HUES64 (cell line): ENCODE measurements around the gene ADARB2.

Experiments
- H3K27ac ChIP-seq: 2 replicates; pipeline ENCODE4 v1.7.0; 2013; ENCODE audit warnings: low read depth, low read length, inconsistent platforms
- H3K27me3 ChIP-seq: 2 replicates; pipeline ENCODE4 v1.6.1; 2013; ENCODE audit warnings: mild to moderate bottlenecking, low read length; ENCODE audit not compliant: insufficient read depth
- H3K36me3 ChIP-seq: 2 replicates; pipeline ENCODE4 v1.6.1; 2013; ENCODE audit warnings: mild to moderate bottlenecking, low read length; ENCODE audit not compliant: insufficient read depth
- H3K4me1 ChIP-seq: 2 replicates; pipeline ENCODE4 v1.6.1; 2013; ENCODE audit warnings: mild to moderate bottlenecking, low read length, moderate library complexity; ENCODE audit not compliant: insufficient read depth
- H3K4me3 ChIP-seq: 2 replicates; pipeline ENCODE4 v1.5.1; 2013; ENCODE audit warnings: mild to moderate bottlenecking, low read length, moderate library complexity
- H3K9ac ChIP-seq: 2 replicates; pipeline ENCODE4 v1.6.1; 2013; ENCODE audit warnings: mild to moderate bottlenecking, low read depth, low read length
- H3K9me3 ChIP-seq: 2 replicates; pipeline ENCODE4 v1.6.1; 2013; ENCODE audit warnings: low read depth, low read length; ENCODE audit not compliant: insufficient read depth
- WGBS: fragments of 150-250, 120-280 bp; methylation state at CpG from one replicate; pipeline ENCODE4 v1.1.7; 2013; ENCODE audit warnings: missing lambda C conversion rate; 5-methylcytosine and 5-hydroxymethylcytosine counted together

Gene ADARB2

DNA sequence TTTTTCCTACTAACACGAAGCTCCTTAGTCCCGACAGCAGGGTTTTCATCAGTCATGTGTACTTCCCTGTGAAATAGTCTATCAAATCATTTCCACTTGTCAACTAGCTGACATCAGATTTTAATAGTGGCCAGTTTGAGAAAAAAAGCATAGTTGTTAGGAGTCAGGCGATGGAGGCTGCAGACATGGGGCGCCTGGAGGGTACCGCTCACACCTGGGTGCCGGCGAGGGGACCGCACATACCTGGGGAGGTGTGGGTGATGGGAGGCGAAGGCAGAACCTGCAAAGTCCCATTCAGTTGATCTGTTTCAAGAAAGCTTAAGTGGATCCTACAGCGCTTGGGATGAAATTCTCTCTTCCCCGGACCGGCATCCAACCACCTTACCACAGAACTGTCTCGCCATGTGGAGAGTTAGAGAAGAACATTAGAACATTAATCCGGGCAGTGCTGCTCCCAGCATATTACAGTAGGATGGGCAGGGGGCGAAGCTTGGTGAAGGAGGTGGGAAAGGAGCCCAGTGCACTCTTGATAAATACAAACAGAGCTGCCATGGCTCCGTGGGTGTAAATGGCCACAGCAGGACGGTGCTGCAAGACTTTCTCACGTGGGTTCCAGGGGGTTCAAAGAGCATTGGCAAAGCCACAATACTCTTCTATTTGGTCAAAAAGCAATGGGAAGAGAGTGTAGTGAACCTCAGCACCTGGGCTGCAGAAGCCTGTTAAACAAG is 24.2 kb downstream of the ADARB2 start:
- Histone ChIP-seq H3K27ac (no peak overlapping the region), H3K27me3 (no peaks in the 10 kb centered on the region), H3K9ac (no peak overlapping the region), H3K9me3 (no peaks in the 10 kb centered on the region), H3K4me1 (peaks cover 17% of the 10 kb centered on the region), H3K36me3 (no peaks in the 10 kb centered on the region), H3K4me3 (no peak overlapping the region)
- 94% methylated on average over 16 of the region's 18 CpGs for WGBS

DNA sequence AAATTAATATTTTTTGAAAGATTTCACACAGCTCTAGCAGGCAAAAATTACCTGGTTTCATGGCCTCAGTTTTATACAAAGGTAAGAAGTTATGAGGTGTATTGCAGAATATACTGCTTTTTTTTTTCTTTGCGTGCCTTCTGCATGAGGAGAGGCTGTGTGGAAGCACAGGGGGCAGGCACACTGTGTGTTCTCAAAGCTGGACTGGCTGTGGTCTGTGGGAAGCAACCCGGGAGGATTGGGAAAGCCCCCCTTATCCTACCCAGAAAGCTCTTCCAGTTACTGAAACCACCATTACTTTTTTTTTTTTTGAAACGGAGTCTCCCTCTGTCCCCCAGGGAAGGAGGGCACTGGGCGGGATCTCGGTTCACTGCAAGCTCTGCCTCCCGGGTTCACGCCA is 25.0 kb downstream of the ADARB2 start:
- Histone ChIP-seq H3K27ac (no peak overlapping the region), H3K4me3 (no peak overlapping the region), H3K9ac (no peak overlapping the region), H3K36me3 (no peaks in the 10 kb centered on the region), H3K4me1 (peaks cover 17% of the 10 kb centered on the region), H3K9me3 (no peaks in the 10 kb centered on the region), H3K27me3 (no peaks in the 10 kb centered on the region)
- WGBS: 91% methylated on average over 4 of the region's 7 CpGs

DNA sequence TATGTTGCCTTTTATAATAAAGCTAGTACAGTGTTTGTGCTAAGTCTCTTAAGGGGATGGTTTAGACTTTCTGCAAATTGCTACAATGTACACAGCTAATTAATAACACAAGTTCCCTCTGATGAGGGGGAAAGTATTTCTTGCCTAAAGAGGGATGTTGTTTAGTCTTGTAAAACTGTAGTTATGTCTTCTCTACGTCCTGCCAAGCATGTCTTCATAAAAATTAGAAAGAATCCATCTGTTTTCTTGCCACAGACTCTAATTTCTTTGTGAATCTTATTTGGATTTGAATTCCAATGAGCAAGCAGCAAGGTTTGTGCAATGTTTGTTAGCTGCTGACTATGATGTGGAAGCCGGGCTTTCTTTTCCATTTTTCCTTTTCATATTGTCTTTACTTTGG is 28.2 kb downstream of the ADARB2 start:
- Histone ChIP-seq H3K27me3 (no peaks in the 10 kb centered on the region), H3K9me3 (peaks cover 6% of the 10 kb centered on the region; the same call in 1 of the 2 replicates), H3K4me3 (no peak overlapping the region), H3K27ac (no peak overlapping the region), H3K4me1 (no peaks in the 10 kb centered on the region), H3K36me3 (no peaks in the 10 kb centered on the region), H3K9ac (no peak overlapping the region)
- 50% methylated on average over 2 of the region's 2 CpGs for WGBS

DNA sequence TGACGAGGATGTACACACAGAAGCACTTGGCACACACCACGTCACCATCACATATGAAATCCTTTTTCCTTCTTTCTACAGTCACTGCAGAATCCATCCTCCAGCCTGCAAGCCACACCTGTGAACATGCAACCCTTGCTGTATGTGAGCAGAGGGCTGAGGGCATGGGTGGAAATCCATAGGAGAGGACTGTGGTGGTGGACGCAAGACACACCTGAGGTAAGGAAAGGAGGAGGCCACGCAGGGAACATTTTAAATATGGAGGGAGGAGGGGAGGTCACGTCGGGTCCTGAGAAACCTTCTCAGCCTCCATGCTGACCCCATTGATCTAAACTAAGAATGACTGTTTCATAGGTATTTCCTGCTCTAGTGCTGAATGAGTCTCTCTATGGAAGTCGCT is 28.6 kb downstream of the ADARB2 start:
- no peaks in the 10 kb centered on the region for H3K27me3 ChIP-seq
- no peak overlapping the region for H3K4me3 ChIP-seq
- no peaks in the 10 kb centered on the region for H3K4me1 ChIP-seq
- H3K36me3 ChIP-seq: no peaks in the 10 kb centered on the region
- H3K9ac ChIP-seq: no peak overlapping the region
- no peak overlapping the region for H3K27ac ChIP-seq
- WGBS: 91% methylated on average over 7 of the region's 7 CpGs
- H3K9me3 ChIP-seq: peaks cover 8% of the 10 kb centered on the region; the same call in 1 of the 2 replicates

DNA sequence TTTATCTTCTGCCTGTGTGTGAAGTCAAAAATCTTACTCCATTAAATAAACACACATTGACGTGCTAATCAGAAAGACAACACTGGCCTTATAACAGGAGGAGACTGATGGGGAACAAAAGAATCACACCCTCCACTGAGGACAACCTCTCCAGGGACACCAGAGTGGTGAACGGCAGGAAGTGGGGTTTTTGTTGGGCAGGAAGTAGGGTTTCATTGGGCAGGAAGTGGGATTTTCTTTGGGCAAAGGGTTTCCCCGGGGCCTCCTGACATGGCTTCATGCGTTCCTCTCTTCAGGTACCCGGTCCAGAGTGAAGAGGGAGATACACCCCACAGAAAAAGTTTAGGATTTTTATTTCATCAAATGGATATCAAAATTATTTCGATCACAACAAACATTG is 30.6 kb downstream of the ADARB2 start:
- no peaks in the 10 kb centered on the region for H3K4me1 ChIP-seq
- WGBS: 51% methylated on average over 4 of the region's 6 CpGs
- H3K27me3 ChIP-seq: no peaks in the 10 kb centered on the region
- H3K9ac ChIP-seq: no peak overlapping the region
- H3K36me3 ChIP-seq: no peaks in the 10 kb centered on the region
- H3K9me3 ChIP-seq: peaks cover 14% of the 10 kb centered on the region; the same call in 1 of the 2 replicates
- no peak overlapping the region for H3K4me3 ChIP-seq
- H3K27ac ChIP-seq: no peak overlapping the region

DNA sequence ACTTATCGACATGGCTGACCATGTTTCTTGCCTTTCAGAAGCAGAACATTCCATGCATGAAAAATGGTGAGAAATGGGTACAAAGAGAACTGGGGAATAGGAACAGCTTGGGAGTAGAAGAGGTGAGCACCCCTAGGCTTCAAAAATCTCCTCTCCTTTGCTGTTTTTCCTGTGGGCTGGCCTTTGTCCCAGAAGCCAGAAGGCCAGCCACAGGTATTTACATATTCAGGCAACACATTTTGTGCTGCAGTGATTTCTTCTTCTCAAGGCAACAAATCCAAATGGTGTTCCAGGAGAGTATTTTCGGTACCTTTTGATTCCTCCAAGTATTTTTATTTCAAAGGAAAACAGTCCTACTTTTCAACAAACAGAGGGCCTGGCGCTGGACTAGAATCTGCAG is 31.1 kb downstream of the ADARB2 start:
- H3K27me3 ChIP-seq: no peaks in the 10 kb centered on the region
- H3K36me3 ChIP-seq: no peaks in the 10 kb centered on the region
- H3K9ac ChIP-seq: no peak overlapping the region
- 85% methylated on average over 3 of the region's 3 CpGs for WGBS
- H3K27ac ChIP-seq: no peak overlapping the region
- H3K4me1 ChIP-seq: no peaks in the 10 kb centered on the region
- no peak overlapping the region for H3K4me3 ChIP-seq
- H3K9me3 ChIP-seq: peaks cover 14% of the 10 kb centered on the region; the same call in 1 of the 2 replicates

DNA sequence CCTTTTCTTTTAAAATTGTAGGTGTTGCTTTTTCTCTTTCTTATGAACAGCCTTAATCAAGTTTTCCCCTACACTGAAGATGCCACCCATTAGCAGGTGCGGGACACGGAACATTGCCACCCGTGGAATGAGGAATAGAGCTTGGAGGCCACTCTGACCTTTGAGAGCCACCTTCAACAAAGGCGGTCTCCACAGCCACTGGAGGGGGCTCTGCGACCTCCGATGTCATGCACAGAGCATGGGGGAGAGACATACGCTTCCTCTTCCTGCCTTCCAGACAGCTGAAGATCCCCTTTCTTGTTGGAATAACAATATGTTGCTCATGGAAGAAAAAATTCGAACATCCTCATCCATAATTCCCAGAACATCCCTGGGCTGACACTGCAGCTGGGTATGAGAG is 39.1 kb downstream of the ADARB2 start:
- Histone ChIP-seq H3K36me3 (no peaks in the 10 kb centered on the region), H3K27ac (no peak overlapping the region), H3K9me3 (0 out of 2 replicates have a peak, but pooled peaks cover under 1% of the 10 kb centered on the region), H3K4me1 (no peaks in the 10 kb centered on the region), H3K27me3 (no peaks in the 10 kb centered on the region), H3K9ac (no peak overlapping the region), H3K4me3 (no peak overlapping the region)
- over 99% methylated on average over 7 of the region's 8 CpGs for WGBS

DNA sequence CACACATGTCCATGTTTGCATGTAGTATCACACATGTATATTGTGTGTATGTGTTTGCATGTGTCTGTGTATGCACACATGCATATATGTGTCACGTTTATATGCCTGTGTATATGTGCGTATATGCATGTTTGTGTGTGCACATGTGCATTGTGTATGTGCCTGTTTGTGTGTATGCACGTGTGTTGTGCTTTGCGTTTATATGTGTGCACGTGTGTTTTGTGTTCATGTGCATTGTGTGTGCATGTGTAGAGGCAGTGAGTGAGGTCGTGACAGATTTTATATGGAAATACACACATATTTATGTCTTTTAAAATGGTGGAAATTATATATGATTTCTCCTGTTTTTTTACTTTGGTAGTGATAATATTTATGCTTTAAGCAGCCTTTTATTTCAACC is 41.2 kb downstream of the ADARB2 start:
- no peaks in the 10 kb centered on the region for H3K4me1 ChIP-seq
- WGBS: 89% methylated on average over 5 of the region's 6 CpGs
- no peak overlapping the region for H3K9ac ChIP-seq
- no peak overlapping the region for H3K4me3 ChIP-seq
- no peaks in the 10 kb centered on the region for H3K9me3 ChIP-seq
- no peak overlapping the region for H3K27ac ChIP-seq
- H3K36me3 ChIP-seq: no peaks in the 10 kb centered on the region
- H3K27me3 ChIP-seq: no peaks in the 10 kb centered on the region

DNA sequence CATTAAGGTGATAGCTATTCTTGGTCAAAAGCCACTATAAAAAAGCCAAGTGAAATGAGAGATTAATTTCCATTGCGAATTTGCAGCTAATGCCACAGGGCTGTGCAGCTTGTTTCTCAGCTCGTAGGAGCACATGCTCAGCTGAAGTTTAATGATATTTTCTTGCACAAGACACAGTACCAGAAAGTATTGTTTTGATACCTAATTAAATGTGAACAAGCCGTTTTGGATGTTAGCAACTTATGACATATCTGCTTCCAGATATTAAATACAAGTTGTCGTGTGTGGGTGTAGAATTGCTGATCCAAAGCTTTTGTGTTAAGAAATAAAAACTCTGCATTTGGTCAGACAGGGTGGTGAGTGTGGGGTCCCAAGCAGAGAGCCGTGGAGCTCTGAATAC is 47.2 kb downstream of the ADARB2 start:
- Histone ChIP-seq H3K9ac (no peak overlapping the region), H3K4me1 (no peaks in the 10 kb centered on the region), H3K27me3 (no peaks in the 10 kb centered on the region), H3K4me3 (no peak overlapping the region), H3K27ac (no peak overlapping the region), H3K36me3 (no peaks in the 10 kb centered on the region), H3K9me3 (peaks cover 9% of the 10 kb centered on the region; the same call in 1 of the 2 replicates)
- WGBS: 90% methylated on average over 5 of the region's 5 CpGs

DNA sequence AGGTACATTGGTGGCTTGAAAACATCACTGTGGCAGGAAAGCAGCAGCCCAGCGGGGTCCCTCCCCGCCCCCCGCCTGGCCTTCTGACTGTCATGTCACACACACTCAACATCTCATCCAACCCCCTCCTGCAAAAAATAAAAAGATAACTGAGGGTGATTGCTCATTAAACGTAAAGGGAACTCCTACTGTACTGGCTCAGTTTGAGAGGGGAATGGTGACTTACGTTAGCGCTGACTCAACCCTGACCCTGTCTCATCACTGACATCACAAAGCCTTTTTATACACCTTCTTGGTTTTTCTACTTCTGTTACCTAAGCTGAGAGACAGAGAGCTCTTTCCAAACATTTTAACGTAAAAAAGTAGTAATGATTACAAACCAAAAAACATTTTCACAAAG is 48.8 kb downstream of the ADARB2 start:
- no peak overlapping the region for H3K9ac ChIP-seq
- 95% methylated on average over 6 of the region's 7 CpGs for WGBS
- peaks cover 9% of the 10 kb centered on the region; the same call in 1 of the 2 replicates for H3K9me3 ChIP-seq
- no peaks in the 10 kb centered on the region for H3K4me1 ChIP-seq
- H3K4me3 ChIP-seq: no peak overlapping the region
- H3K27ac ChIP-seq: no peak overlapping the region
- no peaks in the 10 kb centered on the region for H3K27me3 ChIP-seq
- no peaks in the 10 kb centered on the region for H3K36me3 ChIP-seq

DNA sequence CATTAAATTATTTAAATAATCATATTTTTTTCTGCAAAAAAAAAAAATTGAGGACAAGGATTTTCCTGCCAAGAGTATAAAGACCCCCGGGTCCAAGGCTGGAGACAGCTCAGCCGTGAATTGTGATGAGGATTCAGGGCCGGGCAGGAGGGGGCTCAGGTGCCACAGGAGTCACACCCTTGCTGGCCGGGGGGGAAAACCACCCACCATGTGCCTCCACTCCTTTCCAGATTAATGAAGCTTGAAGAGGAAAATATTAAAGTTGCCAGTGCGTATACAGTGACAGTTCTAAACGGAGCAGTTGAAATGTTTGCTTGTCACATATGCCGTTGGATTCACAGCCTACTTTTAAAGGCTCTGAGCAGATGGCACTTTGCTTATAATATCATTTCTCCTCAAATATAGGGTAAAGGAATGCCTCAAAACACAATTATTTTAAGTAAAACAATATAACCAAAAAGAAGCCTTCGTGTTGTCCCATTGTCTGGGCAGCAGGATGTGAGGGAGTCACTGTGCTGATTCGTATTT is 49.6 kb downstream of the ADARB2 start:
- 84% methylated on average over 9 of the region's 9 CpGs for WGBS
- Histone ChIP-seq H3K9me3 (peaks cover 9% of the 10 kb centered on the region; the same call in 1 of the 2 replicates), H3K36me3 (no peaks in the 10 kb centered on the region), H3K27me3 (no peaks in the 10 kb centered on the region), H3K4me1 (no peaks in the 10 kb centered on the region), H3K27ac (no peak overlapping the region), H3K9ac (no peak overlapping the region), H3K4me3 (no peak overlapping the region)
